AG10803 (cell line): ENCODE results near the gene SEZ6L2.

Experiments used
- DNase-seq: peaks from one replicate; pipeline ENCODE4 v3.0.0; 2010; ENCODE audit warnings: low read depth
- H3K4me3 ChIP-seq: 2 replicates; pipeline ENCODE4 v1.5.1; 2011; ENCODE audit warnings: mild to moderate bottlenecking, low read length, control low read depth
- TF ChIP-seq, protein P1 (sequence below): conservative IDR thresholded peaks from 2 replicates; pipeline ENCODE4 v1.5.1; 2011; ENCODE audit warnings: mild to moderate bottlenecking, low read length, control low read depth, inconsistent platforms

The SEZ6L2 gene

DNA sequence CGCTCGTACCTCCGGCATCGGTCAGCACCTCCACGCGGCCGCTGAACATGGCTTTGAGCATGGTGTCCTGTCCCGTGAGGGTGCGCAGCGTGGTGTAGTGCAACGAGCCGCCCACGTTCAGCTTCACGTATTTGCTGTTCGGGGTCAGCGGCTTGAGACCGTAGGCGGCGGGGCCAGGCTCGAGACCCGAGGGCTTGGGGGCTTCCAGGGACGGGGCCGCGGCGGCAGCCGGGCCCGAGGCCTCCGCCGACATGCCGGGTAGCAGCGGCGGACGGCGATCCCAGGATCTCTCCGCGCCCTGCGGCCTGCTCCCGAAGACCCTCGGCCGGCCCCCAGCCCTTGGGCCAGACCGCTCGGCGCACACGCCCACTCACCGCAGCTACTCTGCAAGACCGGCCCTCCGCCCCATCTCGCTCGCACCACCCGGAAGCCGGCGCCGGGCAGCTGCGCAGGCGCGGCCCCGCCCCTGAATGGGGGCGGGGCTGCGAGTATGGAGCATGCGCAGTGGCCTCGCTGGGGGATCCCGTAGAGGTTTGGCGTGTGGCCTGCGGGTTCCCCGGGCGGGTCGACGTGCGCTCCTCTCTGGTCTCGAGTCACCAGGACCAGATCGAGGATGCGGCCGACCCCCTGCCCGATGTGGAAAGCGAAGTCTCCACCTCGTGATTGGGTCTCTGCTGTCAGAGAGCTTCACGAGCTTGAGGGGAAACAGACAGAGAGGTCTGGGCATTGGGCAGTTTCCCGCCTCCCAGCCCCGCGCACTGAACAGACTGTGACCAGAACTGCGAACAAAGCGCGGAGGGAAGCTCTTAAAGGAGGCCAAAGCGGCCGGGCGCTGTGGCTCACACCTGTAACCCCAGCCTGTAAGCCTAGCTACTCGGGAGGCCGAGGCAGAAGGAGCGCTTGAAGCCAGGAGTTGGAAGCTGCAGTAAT lies 26.7 kb upstream of the SEZ6L2 start, which contains the start of gene KCTD13:
TSS of gene KCTD13 (minus strand) at position 446 of the 930 bp plus-strand sequence. CDS start at position 253, 193 bp downstream.
- TF ChIP-seq, protein P1, sequence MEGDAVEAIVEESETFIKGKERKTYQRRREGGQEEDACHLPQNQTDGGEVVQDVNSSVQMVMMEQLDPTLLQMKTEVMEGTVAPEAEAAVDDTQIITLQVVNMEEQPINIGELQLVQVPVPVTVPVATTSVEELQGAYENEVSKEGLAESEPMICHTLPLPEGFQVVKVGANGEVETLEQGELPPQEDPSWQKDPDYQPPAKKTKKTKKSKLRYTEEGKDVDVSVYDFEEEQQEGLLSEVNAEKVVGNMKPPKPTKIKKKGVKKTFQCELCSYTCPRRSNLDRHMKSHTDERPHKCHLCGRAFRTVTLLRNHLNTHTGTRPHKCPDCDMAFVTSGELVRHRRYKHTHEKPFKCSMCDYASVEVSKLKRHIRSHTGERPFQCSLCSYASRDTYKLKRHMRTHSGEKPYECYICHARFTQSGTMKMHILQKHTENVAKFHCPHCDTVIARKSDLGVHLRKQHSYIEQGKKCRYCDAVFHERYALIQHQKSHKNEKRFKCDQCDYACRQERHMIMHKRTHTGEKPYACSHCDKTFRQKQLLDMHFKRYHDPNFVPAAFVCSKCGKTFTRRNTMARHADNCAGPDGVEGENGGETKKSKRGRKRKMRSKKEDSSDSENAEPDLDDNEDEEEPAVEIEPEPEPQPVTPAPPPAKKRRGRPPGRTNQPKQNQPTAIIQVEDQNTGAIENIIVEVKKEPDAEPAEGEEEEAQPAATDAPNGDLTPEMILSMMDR, result no peak
- peak within 1 kb of the TSS; percentile 95 for H3K4me3 ChIP-seq
- peak; percentile 61 for DNase-seq

DNA sequence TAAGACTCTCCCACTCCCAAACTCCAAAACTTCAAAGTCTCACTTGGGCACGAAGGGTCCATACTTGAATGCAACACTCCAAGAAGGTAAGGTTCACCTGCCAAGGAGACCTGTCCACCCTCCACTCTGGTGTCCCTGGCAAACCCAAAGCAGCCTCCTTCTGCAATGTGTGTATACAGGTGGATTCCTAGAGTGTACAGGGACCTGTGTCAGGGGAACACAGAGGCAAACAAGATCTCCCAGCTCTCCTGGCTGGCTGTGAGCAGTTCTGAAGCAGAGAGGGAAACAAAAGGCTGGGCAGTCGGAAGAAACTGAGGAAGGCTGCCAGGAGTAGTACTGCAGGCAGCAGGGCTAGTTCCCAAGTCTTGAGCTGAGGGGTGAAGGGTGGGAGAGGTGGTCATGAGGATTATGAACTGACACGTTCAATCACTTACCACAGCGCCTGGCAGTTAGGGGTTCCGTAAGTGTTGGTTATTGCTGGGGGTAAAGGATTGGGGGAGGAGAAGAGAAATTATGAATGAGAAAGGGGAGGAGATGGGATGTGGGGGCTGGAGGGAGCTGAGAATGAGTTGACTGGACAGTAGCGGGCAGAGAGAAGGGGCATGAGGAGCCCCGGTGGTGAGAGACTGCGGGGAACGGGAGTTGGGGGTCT lies 25.9 kb upstream of the SEZ6L2 start:
- peak overlapping the region; percentile 95 for H3K4me3 ChIP-seq
- DNase-seq, result no peak
- TF ChIP-seq, protein P1, result no peak

DNA sequence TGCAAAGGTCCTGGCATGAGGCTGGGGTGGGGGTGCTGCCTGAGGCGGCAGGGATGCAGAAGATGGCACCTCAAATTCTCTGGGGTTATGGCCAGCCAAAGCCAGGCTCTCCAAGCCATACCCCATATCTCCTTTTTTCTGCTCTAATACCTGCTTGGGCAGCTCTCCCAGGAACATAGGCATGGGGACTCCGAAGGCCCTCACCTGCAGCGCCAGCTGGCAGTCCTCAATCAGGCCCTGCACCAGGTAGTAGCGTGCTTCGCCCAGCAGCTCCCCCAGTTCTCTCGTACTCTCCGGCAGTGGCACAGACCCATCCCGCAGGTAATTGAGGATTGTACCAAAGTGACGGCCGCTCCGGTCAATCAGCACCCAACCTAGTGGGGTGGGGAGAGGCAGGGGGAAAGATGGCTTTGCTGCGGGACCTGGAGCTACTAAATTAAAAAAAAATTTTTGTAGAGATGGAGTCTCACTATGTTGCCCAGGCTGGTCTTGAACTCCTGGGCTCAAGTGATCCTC lies 23.7 kb upstream of the SEZ6L2 start:
- H3K4me3 ChIP-seq, result no peak overlapping the region
- TF ChIP-seq, protein P1, result no peak
- no peak for DNase-seq

DNA sequence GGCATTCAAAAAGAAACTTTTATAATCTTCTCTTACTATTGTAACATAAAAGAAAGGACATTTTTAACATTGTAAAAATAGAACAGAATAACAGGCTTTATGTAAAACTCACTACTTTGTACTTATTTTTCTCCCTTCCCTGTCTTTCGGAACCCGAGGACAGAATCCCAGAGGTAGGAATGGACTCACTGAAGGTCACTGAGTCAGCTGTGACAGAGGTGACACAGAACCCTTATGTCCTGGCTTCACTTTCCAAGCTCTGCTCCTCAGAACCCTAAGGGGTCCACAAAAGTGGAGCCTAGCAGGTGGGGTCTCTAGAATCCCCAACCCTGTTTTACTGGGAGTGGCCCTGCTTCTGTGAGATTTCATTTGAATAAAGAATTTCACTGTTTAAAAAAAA lies 23.0 kb upstream of the SEZ6L2 start:
- DNase-seq, result no peak

DNA sequence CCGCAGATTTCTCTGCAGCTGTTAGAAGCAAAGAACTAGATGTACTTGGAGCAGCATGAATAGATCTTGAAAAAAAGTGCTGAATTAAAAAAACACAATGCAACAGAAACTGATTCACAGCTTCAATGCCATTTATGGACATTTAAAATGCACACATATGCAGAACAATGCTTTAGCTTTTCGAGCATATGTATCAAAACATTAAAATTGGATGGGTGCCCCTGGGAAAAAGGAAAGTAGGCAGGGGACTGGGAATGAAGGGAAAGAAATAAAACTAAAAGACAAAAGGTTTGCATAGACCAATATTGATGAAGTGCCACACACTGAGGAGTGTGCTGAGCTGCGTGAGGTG lies 21.7 kb upstream of the SEZ6L2 start:
- DNase-seq, result no peak
- H3K4me3 ChIP-seq, result no peak overlapping the region
- TF ChIP-seq, protein P1, result no peak

More for the DNA sequence above, 23.0 kb upstream of the SEZ6L2 start:
- TF ChIP-seq, protein P1, result no peak
- no peak overlapping the region for H3K4me3 ChIP-seq

DNA sequence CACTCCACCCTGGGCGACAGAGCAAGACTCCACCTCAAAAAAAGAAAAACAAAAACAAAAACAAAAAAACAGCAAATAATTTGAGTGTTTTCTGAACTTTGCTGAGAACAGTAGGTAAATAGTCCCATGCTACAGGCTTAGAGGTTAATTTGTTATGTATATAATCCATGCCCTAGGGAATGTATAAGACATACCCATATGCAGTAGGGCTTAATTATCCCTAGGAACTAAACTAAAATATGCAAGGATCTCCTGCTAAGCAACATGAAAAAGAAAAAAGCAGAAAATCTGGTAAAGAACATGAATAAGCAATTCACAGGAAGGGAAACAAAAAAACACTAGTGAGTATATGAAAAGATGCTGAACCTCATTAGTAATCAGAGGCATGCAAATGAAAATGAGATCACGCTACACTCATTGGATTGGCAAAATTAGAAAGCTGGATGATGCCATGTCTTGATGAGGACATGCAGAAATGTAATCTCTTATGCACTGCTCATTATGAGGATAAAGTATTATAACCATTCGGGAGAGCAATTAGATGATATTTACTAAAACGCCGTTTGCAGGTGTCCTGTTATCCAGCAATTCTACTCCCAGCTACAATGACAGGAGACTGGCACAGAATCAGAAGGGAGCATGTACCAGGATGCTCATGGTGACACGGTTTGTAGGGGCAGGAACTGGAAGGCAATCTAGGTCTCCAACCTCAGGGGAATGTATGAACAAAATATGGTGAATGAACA lies 21.1 kb upstream of the SEZ6L2 start:
- TF ChIP-seq, protein P1, result no peak
- no peak for DNase-seq
- H3K4me3 ChIP-seq, result no peak overlapping the region
